ENCODE data around the gene PSMG1. TPM values are rescaled to one million over a fixed set of nuclear protein-coding genes. Genes with fewer than 3 reads are reported as not detected.

PSMG1 gene
- total RNA-seq, 1 donor from 2014 or later, result 66.4 TPM

DNA sequence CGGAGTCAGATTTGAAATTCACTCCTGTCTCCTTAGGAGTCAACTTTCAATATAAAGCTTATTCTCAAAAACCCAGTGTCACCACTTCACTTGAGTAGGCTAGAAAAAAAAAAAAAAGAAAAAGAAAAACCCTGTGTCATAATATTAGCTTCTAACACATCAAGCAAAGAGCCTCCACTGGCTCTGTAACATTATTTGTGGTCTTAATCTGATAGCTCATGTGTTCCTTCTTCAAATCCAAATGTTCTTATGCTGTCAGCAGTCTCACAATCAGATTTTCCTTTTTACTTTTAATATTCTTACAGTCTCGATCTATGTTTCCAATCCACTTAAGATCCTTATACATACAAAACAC lies 26.1 kb upstream of the PSMG1 start:
- Mint-ChIP-seq H3K36me3 (ENCODE audit: low read depth) (peaks cover 19% of the 10 kb centered on the region), H3K4me1 (ENCODE audit: low read depth) (no peaks in the 10 kb centered on the region), H3K27ac (ENCODE audit: unreplicated experiment) (no peak overlapping the region), H3K9me3 (ENCODE audit: low read depth) (no peaks in the 10 kb centered on the region), H3K27me3 (ENCODE audit: low read depth) (no peaks in the 10 kb centered on the region), H3K4me3 (ENCODE audit: unreplicated experiment) (no peak overlapping the region)
- TF ChIP-seq, protein P1, sequence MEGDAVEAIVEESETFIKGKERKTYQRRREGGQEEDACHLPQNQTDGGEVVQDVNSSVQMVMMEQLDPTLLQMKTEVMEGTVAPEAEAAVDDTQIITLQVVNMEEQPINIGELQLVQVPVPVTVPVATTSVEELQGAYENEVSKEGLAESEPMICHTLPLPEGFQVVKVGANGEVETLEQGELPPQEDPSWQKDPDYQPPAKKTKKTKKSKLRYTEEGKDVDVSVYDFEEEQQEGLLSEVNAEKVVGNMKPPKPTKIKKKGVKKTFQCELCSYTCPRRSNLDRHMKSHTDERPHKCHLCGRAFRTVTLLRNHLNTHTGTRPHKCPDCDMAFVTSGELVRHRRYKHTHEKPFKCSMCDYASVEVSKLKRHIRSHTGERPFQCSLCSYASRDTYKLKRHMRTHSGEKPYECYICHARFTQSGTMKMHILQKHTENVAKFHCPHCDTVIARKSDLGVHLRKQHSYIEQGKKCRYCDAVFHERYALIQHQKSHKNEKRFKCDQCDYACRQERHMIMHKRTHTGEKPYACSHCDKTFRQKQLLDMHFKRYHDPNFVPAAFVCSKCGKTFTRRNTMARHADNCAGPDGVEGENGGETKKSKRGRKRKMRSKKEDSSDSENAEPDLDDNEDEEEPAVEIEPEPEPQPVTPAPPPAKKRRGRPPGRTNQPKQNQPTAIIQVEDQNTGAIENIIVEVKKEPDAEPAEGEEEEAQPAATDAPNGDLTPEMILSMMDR (IDR thresholded peaks at IDR 0.05), result no peak
- no peak for DNase-seq (ENCODE audit: low spot score)

DNA sequence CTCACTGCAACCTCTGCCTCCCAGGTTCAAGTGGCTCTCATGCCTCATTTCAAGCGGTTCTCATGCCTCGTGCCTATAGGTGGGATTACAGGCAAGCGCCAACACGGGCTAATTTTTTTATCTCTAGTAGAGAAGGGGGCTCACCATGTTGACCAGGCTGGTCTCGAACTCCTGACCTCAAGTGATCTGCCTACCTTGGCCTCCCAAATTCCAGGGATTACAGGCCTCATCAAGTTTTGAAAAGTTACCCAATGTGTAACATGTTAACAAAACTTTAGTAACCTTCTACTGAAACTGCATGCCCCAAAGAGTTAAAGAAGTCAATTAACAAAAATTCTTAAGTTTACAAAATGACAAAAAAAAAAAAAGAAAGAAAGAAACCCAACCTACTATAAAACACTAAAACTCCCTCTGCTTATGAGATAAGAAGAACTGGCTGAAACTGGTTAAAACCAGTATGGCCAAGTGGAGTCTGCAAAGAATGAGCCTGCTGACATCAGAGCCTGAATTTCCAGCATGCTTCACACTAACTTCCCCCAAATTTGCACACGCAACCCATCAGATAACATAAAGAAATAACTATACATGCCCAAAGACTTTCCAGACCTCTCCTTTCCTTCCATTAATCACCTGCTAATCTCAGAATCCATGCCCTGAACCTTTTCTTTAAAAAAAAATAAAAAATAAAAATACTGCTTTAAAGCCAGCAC lies 25.5 kb upstream of the PSMG1 start:
- no peak for DNase-seq (ENCODE audit: low spot score)
- TF ChIP-seq, protein P1 (IDR thresholded peaks at IDR 0.05), result no peak
- no peak overlapping the region for H3K27ac Mint-ChIP-seq (ENCODE audit: unreplicated experiment)
- H3K27me3 Mint-ChIP-seq (ENCODE audit: low read depth), result no peaks in the 10 kb centered on the region
- H3K4me3 Mint-ChIP-seq (ENCODE audit: unreplicated experiment), result no peak overlapping the region
- H3K36me3 Mint-ChIP-seq (ENCODE audit: low read depth), result peaks cover 18% of the 10 kb centered on the region
- no peaks in the 10 kb centered on the region for H3K4me1 Mint-ChIP-seq (ENCODE audit: low read depth)
- H3K9me3 Mint-ChIP-seq (ENCODE audit: low read depth), result no peaks in the 10 kb centered on the region

DNA sequence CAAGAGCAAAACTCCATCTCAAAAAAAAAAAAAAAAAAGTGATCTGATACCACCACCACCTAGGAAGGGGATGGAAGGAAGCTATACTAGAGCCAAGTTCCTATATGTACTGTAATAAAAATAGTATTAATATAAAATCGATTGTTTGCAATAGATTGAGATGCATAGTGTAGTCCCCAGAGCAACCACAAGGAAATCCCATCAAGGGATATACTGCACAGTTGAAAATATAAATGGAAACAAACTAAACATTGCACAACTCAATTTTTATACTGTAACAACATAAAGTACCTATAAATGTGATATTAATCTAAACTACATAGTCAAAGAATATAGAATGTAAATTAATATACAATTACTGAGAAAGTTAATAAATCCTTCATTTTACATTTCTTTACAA lies 20.9 kb upstream of the PSMG1 start:
- H3K9me3 Mint-ChIP-seq (ENCODE audit: low read depth), result no peaks in the 10 kb centered on the region
- H3K4me3 Mint-ChIP-seq (ENCODE audit: unreplicated experiment), result no peak overlapping the region
- DNase-seq (ENCODE audit: low spot score), result no peak
- H3K4me1 Mint-ChIP-seq (ENCODE audit: low read depth), result peaks cover 3% of the 10 kb centered on the region
- no peak overlapping the region for H3K27ac Mint-ChIP-seq (ENCODE audit: unreplicated experiment)
- H3K36me3 Mint-ChIP-seq (ENCODE audit: low read depth), result peaks cover 28% of the 10 kb centered on the region
- H3K27me3 Mint-ChIP-seq (ENCODE audit: low read depth), result no peaks in the 10 kb centered on the region
- TF ChIP-seq, protein P1 (IDR thresholded peaks at IDR 0.05), result peak; percentile 46

GRCh38 chr21:39198800-39199199 lies 15.5 kb upstream of the PSMG1 start:
- peaks cover 38% of the 10 kb centered on the region for H3K36me3 Mint-ChIP-seq (ENCODE audit: low read depth)
- no peak overlapping the region for H3K27ac Mint-ChIP-seq (ENCODE audit: unreplicated experiment)
- no peak overlapping the region for H3K4me3 Mint-ChIP-seq (ENCODE audit: unreplicated experiment)
- no peaks in the 10 kb centered on the region for H3K27me3 Mint-ChIP-seq (ENCODE audit: low read depth)
- peaks cover 3% of the 10 kb centered on the region for H3K4me1 Mint-ChIP-seq (ENCODE audit: low read depth)
- no peak for DNase-seq (ENCODE audit: low spot score)
- TF ChIP-seq, protein P1 (IDR thresholded peaks at IDR 0.05), result no peak
- no peaks in the 10 kb centered on the region for H3K9me3 Mint-ChIP-seq (ENCODE audit: low read depth)

GRCh38 chr21:39197448-39198233 lies 14.4 kb upstream of the PSMG1 start:
- no peak for DNase-seq (ENCODE audit: low spot score)
- Mint-ChIP-seq H3K4me1 (ENCODE audit: low read depth) (no peaks in the 10 kb centered on the region), H3K4me3 (ENCODE audit: unreplicated experiment) (no peak overlapping the region), H3K36me3 (ENCODE audit: low read depth) (peaks cover 33% of the 10 kb centered on the region), H3K27me3 (ENCODE audit: low read depth) (no peaks in the 10 kb centered on the region), H3K9me3 (ENCODE audit: low read depth) (no peaks in the 10 kb centered on the region), H3K27ac (ENCODE audit: unreplicated experiment) (no peak overlapping the region)
- TF ChIP-seq, protein P1 (IDR thresholded peaks at IDR 0.05), result no peak

Measured in chondrocyte (in vitro differentiated cells).